ENCODE data around the gene ADCK2. TPM values are rescaled to one million over a fixed set of nuclear protein-coding genes. Genes with fewer than 3 reads are reported as not detected.
"Not testable (repeated sequence)": the region's sequence is repeated elsewhere in the genome, so short reads cannot be mapped to it uniquely, and the experiment has no call there.

The ADCK2 gene
- total RNA-seq, 1 donor from 2014 or later, result 26.9 TPM

- peaks cover 27% of the 10 kb centered on the region for H3K36me3 Mint-ChIP-seq (ENCODE audit: low read depth)
- H3K4me1 Mint-ChIP-seq (ENCODE audit: low read depth), result peaks cover 29% of the 10 kb centered on the region
- DNase-seq (ENCODE audit: low spot score), result no peak
- TF ChIP-seq, protein P1, sequence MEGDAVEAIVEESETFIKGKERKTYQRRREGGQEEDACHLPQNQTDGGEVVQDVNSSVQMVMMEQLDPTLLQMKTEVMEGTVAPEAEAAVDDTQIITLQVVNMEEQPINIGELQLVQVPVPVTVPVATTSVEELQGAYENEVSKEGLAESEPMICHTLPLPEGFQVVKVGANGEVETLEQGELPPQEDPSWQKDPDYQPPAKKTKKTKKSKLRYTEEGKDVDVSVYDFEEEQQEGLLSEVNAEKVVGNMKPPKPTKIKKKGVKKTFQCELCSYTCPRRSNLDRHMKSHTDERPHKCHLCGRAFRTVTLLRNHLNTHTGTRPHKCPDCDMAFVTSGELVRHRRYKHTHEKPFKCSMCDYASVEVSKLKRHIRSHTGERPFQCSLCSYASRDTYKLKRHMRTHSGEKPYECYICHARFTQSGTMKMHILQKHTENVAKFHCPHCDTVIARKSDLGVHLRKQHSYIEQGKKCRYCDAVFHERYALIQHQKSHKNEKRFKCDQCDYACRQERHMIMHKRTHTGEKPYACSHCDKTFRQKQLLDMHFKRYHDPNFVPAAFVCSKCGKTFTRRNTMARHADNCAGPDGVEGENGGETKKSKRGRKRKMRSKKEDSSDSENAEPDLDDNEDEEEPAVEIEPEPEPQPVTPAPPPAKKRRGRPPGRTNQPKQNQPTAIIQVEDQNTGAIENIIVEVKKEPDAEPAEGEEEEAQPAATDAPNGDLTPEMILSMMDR (IDR thresholded peaks at IDR 0.05), result no peak
- no peaks in the 10 kb centered on the region for H3K27me3 Mint-ChIP-seq (ENCODE audit: low read depth)
- no peak overlapping the region for H3K4me3 Mint-ChIP-seq (ENCODE audit: unreplicated experiment)
- H3K9me3 Mint-ChIP-seq (ENCODE audit: low read depth), result no peaks in the 10 kb centered on the region
- no peak overlapping the region for H3K27ac Mint-ChIP-seq (ENCODE audit: unreplicated experiment)
These were observed 3.6 kb downstream of the ADCK2 start for GRCh38 chr7:140676306-140676705.

DNA sequence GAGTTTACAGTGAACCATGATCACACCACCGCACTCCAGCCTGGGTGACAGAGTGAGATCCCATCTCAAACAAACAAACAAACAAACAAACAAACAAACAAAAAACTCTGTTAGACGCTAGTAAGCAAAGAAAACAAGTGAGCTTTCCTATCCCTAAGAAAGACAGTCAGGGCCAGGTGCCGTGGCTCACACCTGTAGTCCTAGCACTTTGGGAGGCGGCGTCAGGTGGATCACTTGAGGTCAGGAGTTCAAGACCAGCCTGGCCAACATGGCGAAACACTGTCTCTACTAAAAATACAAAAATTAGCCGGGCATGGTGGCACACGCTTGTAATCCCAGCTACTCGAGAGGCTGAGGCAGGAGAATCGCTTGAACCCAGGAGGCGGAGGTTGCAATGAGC, 4.2 kb downstream of the ADCK2 start:
- H3K27me3 Mint-ChIP-seq (ENCODE audit: low read depth); H3K9me3 Mint-ChIP-seq (ENCODE audit: low read depth); H3K27ac Mint-ChIP-seq (ENCODE audit: unreplicated experiment); H3K4me3 Mint-ChIP-seq (ENCODE audit: unreplicated experiment): not testable (repeated sequence)
- peak; percentile 48 for DNase-seq (ENCODE audit: low spot score)
- peaks cover 27% of the 10 kb centered on the region for H3K36me3 Mint-ChIP-seq (ENCODE audit: low read depth)
- H3K4me1 Mint-ChIP-seq (ENCODE audit: low read depth), result peaks cover 28% of the 10 kb centered on the region

GRCh38 chr7:140677496-140677895, 4.8 kb downstream of the ADCK2 start:
- Mint-ChIP-seq H3K4me1 (ENCODE audit: low read depth) (peaks cover 23% of the 10 kb centered on the region), H3K27me3 (ENCODE audit: low read depth) (no peaks in the 10 kb centered on the region)

GRCh38 chr7:140678081-140678815, 5.5 kb downstream of the ADCK2 start:
- peaks cover 27% of the 10 kb centered on the region for H3K36me3 Mint-ChIP-seq (ENCODE audit: low read depth)
- no peaks in the 10 kb centered on the region for H3K27me3 Mint-ChIP-seq (ENCODE audit: low read depth)
- H3K27ac Mint-ChIP-seq (ENCODE audit: unreplicated experiment), result no peak overlapping the region
- no peak overlapping the region for H3K4me3 Mint-ChIP-seq (ENCODE audit: unreplicated experiment)
- TF ChIP-seq, protein P1 (IDR thresholded peaks at IDR 0.05), result no peak
- peaks cover 22% of the 10 kb centered on the region for H3K4me1 Mint-ChIP-seq (ENCODE audit: low read depth)
- peak; percentile 77 for DNase-seq (ENCODE audit: low spot score)
- H3K9me3 Mint-ChIP-seq (ENCODE audit: low read depth), result no peaks in the 10 kb centered on the region

More at GRCh38 chr7:140677496-140677895, 4.8 kb downstream of the ADCK2 start:
- Mint-ChIP-seq H3K27ac (ENCODE audit: unreplicated experiment) (no peak overlapping the region), H3K4me3 (ENCODE audit: unreplicated experiment) (no peak overlapping the region), H3K9me3 (ENCODE audit: low read depth) (no peaks in the 10 kb centered on the region), H3K36me3 (ENCODE audit: low read depth) (peaks cover 27% of the 10 kb centered on the region)
- TF ChIP-seq, protein P1 (IDR thresholded peaks at IDR 0.05), result no peak
- peak; percentile 4 for DNase-seq (ENCODE audit: low spot score)

- TF ChIP-seq, protein P1 (IDR thresholded peaks at IDR 0.05), result no peak
These were observed 6.0 kb downstream of the ADCK2 start for GRCh38 chr7:140678816-140679130.

GRCh38 chr7:140679186-140679585, 6.4 kb downstream of the ADCK2 start:
- H3K36me3 Mint-ChIP-seq (ENCODE audit: low read depth), result peaks cover 32% of the 10 kb centered on the region
- H3K4me3 Mint-ChIP-seq (ENCODE audit: unreplicated experiment), result no peak overlapping the region
- no peaks in the 10 kb centered on the region for H3K27me3 Mint-ChIP-seq (ENCODE audit: low read depth)
- H3K4me1 Mint-ChIP-seq (ENCODE audit: low read depth), result peaks cover 15% of the 10 kb centered on the region
- TF ChIP-seq, protein P1 (IDR thresholded peaks at IDR 0.05), result no peak
- H3K9me3 Mint-ChIP-seq (ENCODE audit: low read depth), result no peaks in the 10 kb centered on the region
- no peak overlapping the region for H3K27ac Mint-ChIP-seq (ENCODE audit: unreplicated experiment)
- peak; percentile 41 for DNase-seq (ENCODE audit: low spot score)

More at GRCh38 chr7:140678816-140679130, 6.0 kb downstream of the ADCK2 start:
- no peaks in the 10 kb centered on the region for H3K27me3 Mint-ChIP-seq (ENCODE audit: low read depth)
- H3K4me1 Mint-ChIP-seq (ENCODE audit: low read depth), result peaks cover 19% of the 10 kb centered on the region
- peaks cover 29% of the 10 kb centered on the region for H3K36me3 Mint-ChIP-seq (ENCODE audit: low read depth)
- no peak for DNase-seq (ENCODE audit: low spot score)
- H3K9me3 Mint-ChIP-seq (ENCODE audit: low read depth), result no peaks in the 10 kb centered on the region
- no peak overlapping the region for H3K27ac Mint-ChIP-seq (ENCODE audit: unreplicated experiment)
- no peak overlapping the region for H3K4me3 Mint-ChIP-seq (ENCODE audit: unreplicated experiment)

All from chondrocyte (in vitro differentiated cells).